Liver (tissue), 3 donors: Measurements from ENCODE around the gene PARP15.

Source experiments
- CTCF ChIP-seq: fragments of 150-350 bp; IDR thresholded peaks from 2 replicates; pipeline ENCODE4 v1.5.1; 2017; ENCODE audit warnings: improper control_type of control experiment, low read depth, low read length; ENCODE audit not compliant: missing input control
- FOXA1 ChIP-seq: IDR thresholded peaks from 2 replicates; pipeline ENCODE4 v1.6.1; 2016; ENCODE audit warnings: antibody characterized with exemption
- GABPA ChIP-seq, 2 donors: IDR thresholded peaks in 1 of 2; conservative IDR thresholded peaks in 1 of 2; 2 replicates each; pipeline ENCODE4 v1.6.1; 2016; ENCODE audit warnings: antibody characterized with exemption in 2 of 2, mild to moderate bottlenecking in 1 of 2, moderate library complexity in 1 of 2
- HNF4G ChIP-seq: IDR thresholded peaks from 2 replicates; pipeline ENCODE4 v1.6.1; 2016; ENCODE audit warnings: antibody characterized with exemption
- JUND ChIP-seq, 2 donors: IDR thresholded peaks; 2 replicates each; pipeline ENCODE4 v1.6.1; 2016; ENCODE audit warnings: antibody characterized with exemption in 2 of 2
- RAD21 ChIP-seq, 2 donors: IDR thresholded peaks; 2 replicates each; pipeline ENCODE4 v1.6.1; 2016; ENCODE audit warnings: antibody characterized with exemption in 2 of 2, mild to moderate bottlenecking in 2 of 2
- REST ChIP-seq: IDR thresholded peaks from 2 replicates; pipeline ENCODE4 v1.6.1; 2016; ENCODE audit warnings: antibody characterized with exemption, mild to moderate bottlenecking
- SP1 ChIP-seq: IDR thresholded peaks from 2 replicates; pipeline ENCODE4 v1.6.1; 2018; ENCODE audit warnings: antibody characterized with exemption, mild to moderate bottlenecking
- TAF1 ChIP-seq: conservative IDR thresholded peaks from 2 replicates; pipeline ENCODE4 v1.6.1; 2016; ENCODE audit warnings: antibody characterized with exemption, mild to moderate bottlenecking
- ZBTB33 ChIP-seq: IDR thresholded peaks from 2 replicates; pipeline ENCODE4 v1.6.1; 2016; ENCODE audit warnings: antibody characterized with exemption
- TF ChIP-seq, protein P1 (sequence below): IDR thresholded peaks from 2 replicates; pipeline ENCODE4 v1.6.1; 2016; ENCODE audit warnings: antibody characterized with exemption
- donor health status: healthy.
- donor health status: healthy.

DNA sequence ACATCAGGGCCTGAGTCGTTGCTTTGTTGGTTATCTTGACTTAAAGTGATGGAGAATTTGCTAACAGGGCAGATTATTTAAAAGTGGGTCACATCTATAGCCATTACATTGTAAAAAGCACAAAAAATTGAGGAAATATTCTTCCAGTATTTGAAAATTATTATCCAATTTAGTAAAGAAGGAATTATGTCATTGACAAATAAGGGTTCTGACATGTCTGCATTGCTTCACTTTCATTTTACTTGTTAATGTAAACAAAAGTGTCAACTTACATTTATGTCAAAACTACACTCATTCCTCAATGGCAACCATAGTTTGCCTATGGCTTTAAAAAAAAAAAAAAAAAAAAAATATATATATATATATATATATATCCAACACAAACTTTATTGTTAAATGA is 99.8 kb downstream of the PARP15 start:
- no peak for TF ChIP-seq CTCF
- TF ChIP-seq ZBTB33 = no peak
- no peak for TF ChIP-seq TAF1
- no peak for TF ChIP-seq RAD21 (IDR thresholded peaks at IDR 0.05)
- no peak for TF ChIP-seq SP1
- no peak for TF ChIP-seq REST
- TF ChIP-seq FOXA1 = no peak
- no peak for TF ChIP-seq GABPA (IDR thresholded peaks at IDR 0.05 in 1 of 2, conservative IDR thresholded peaks at IDR 0.05 in 1 of 2)
- TF ChIP-seq, protein P1, sequence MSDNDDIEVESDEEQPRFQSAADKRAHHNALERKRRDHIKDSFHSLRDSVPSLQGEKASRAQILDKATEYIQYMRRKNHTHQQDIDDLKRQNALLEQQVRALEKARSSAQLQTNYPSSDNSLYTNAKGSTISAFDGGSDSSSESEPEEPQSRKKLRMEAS = no peak
- no peak for TF ChIP-seq JUND (IDR thresholded peaks at IDR 0.05)
- TF ChIP-seq HNF4G = no peak
